Lower lobe of right lung (tissue), 2 donors: ENCODE measurements around the gene TP53AIP1. TPM values are rescaled to one million over a fixed set of nuclear protein-coding genes. Genes with fewer than 3 reads are reported as not detected.
"Not testable (repeated sequence)": the region's sequence is repeated elsewhere in the genome, so short reads cannot be mapped to it uniquely, and the experiment has no call there.

Experiments
- ATAC-seq, 2 donors: fragments of 200-7000 bp; cut with Tn5 transposase; one replicate each; pipeline ENCODE4 v1.9.1; 2020 to 2022; ENCODE audit warnings: mild to moderate bottlenecking in 2 of 2, moderate library complexity in 2 of 2
- DNase-seq: peaks from one replicate; pipeline ENCODE4 v3.0.0-alpha.2; 2020
- H3K27ac ChIP-seq: fragments of 200-600 bp; one replicate; pipeline ENCODE4 v1.8.0; 2022
- H3K27me3 ChIP-seq: fragments of 200-600 bp; one replicate; pipeline ENCODE4 v1.8.0; 2022; ENCODE audit warnings: low read depth
- H3K36me3 ChIP-seq: fragments of 200-600 bp; one replicate; pipeline ENCODE4 v1.8.0; 2022; ENCODE audit warnings: mild to moderate bottlenecking
- H3K4me1 ChIP-seq: fragments of 200-600 bp; one replicate; pipeline ENCODE4 v1.8.0; 2022
- H3K4me3 ChIP-seq: fragments of 200-600 bp; one replicate; pipeline ENCODE4 v1.8.0; 2022; ENCODE audit warnings: mild to moderate bottlenecking
- H3K9me3 ChIP-seq: fragments of 200-600 bp; one replicate; pipeline ENCODE4 v1.8.0; 2022
- intact Hi-C: fragments of 100-400 bp; cut with DNase I; formaldehyde crosslinking; loops from one replicate; pipeline ENCODE4 v1.11.0; 2022
- total RNA-seq: library from RNA; stranded (reverse); fragmentation: NEBNext Ultra II Directional; extraction: Animal tissue kit (Norgen Biotek cat#: 25700); gene quantifications from one replicate; pipeline ENCODE4 v1.2.1, GENCODE V29; 2021
- TF ChIP-seq, protein P1 (sequence below): fragments of 200-600 bp; IDR thresholded peaks from one replicate; pipeline ENCODE4 v1.8.0; 2022; ENCODE audit warnings: antibody characterized with exemption, mild to moderate bottlenecking
- donor health status: DM: no; HTN: yes; CAD: no; lungs with severe emphysema.

Gene TP53AIP1
- total RNA-seq, 1 donor from 2014 or later: not detected

- no peak for DNase-seq
Measured at GRCh38 chr11:128924104-128924503, 18.6 kb downstream of the TP53AIP1 start.

GRCh38 chr11:128921793-128922192 is 20.9 kb downstream of the TP53AIP1 start:
- no peak for DNase-seq
- intact Hi-C loops: no loop called here

More at GRCh38 chr11:128924104-128924503, 18.6 kb downstream of the TP53AIP1 start:
- H3K27ac ChIP-seq: no peak overlapping the region
- H3K4me3 ChIP-seq: no peak overlapping the region
- no peaks in the 10 kb centered on the region for H3K36me3 ChIP-seq
- H3K9me3 ChIP-seq: no peaks in the 10 kb centered on the region
- no peaks in the 10 kb centered on the region for H3K27me3 ChIP-seq
- intact Hi-C loops: no loop called here
- H3K4me1 ChIP-seq: no peaks in the 10 kb centered on the region
- ATAC-seq: no peak
- TF ChIP-seq, protein P1, sequence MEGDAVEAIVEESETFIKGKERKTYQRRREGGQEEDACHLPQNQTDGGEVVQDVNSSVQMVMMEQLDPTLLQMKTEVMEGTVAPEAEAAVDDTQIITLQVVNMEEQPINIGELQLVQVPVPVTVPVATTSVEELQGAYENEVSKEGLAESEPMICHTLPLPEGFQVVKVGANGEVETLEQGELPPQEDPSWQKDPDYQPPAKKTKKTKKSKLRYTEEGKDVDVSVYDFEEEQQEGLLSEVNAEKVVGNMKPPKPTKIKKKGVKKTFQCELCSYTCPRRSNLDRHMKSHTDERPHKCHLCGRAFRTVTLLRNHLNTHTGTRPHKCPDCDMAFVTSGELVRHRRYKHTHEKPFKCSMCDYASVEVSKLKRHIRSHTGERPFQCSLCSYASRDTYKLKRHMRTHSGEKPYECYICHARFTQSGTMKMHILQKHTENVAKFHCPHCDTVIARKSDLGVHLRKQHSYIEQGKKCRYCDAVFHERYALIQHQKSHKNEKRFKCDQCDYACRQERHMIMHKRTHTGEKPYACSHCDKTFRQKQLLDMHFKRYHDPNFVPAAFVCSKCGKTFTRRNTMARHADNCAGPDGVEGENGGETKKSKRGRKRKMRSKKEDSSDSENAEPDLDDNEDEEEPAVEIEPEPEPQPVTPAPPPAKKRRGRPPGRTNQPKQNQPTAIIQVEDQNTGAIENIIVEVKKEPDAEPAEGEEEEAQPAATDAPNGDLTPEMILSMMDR: no peak

GRCh38 chr11:128920666-128921065 is 22.0 kb downstream of the TP53AIP1 start:
- intact Hi-C loops: no loop called here
- H3K4me3 ChIP-seq: no peak overlapping the region
- no peak for DNase-seq
- no peak overlapping the region for H3K27ac ChIP-seq
- H3K27me3 ChIP-seq: no peaks in the 10 kb centered on the region
- ATAC-seq: no peak
- TF ChIP-seq, protein P1: no peak
- H3K36me3 ChIP-seq: no peaks in the 10 kb centered on the region
- no peaks in the 10 kb centered on the region for H3K9me3 ChIP-seq
- no peaks in the 10 kb centered on the region for H3K4me1 ChIP-seq

More at GRCh38 chr11:128921793-128922192, 20.9 kb downstream of the TP53AIP1 start:
- Histone ChIP-seq H3K9me3 (no peaks in the 10 kb centered on the region), H3K4me3 (no peak overlapping the region), H3K27me3 (no peaks in the 10 kb centered on the region), H3K4me1 (no peaks in the 10 kb centered on the region), H3K36me3 (no peaks in the 10 kb centered on the region), H3K27ac (no peak overlapping the region)
- TF ChIP-seq, protein P1: no peak
- ATAC-seq: no peak

- ATAC-seq, intact Hi-C loops, H3K27ac ChIP-seq: not testable (repeated sequence)
Measured at GRCh38 chr11:128919635-128920034, 23.0 kb downstream of the TP53AIP1 start.

DNA sequence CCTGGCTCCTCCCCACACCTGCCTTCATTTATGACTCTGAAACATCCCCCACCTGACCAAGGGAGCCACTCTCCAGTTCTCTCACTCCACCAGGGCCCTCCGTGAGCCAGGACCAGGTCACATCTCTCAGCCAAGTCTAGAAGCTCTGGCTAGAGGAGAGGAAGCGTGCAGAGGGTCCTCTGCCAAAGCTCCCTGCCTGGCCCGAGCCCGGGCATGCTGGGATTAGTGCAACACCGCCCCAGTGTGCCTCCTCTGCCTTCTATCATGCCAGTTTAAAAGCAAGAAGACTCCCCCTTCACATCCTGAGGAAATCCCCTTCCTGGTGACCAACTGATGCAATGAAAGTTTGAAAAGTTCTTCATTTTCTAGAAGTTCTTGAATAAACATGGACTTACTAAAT is 23.5 kb downstream of the TP53AIP1 start:
- Histone ChIP-seq H3K4me3 (no peak overlapping the region), H3K4me1 (no peaks in the 10 kb centered on the region), H3K27me3 (no peaks in the 10 kb centered on the region), H3K36me3 (no peaks in the 10 kb centered on the region), H3K27ac (no peak overlapping the region), H3K9me3 (no peaks in the 10 kb centered on the region)
- TF ChIP-seq, protein P1: no peak
- intact Hi-C loops: no loop called here
- ATAC-seq: no peak
- DNase-seq: no peak

More at GRCh38 chr11:128919635-128920034, 23.0 kb downstream of the TP53AIP1 start:
- DNase-seq, H3K36me3 ChIP-seq, H3K27me3 ChIP-seq, H3K4me3 ChIP-seq, H3K9me3 ChIP-seq, H3K4me1 ChIP-seq: not testable (repeated sequence)

- ATAC-seq (no peak), DNase-seq (no peak)
- Histone ChIP-seq H3K4me3 (no peak overlapping the region), H3K36me3 (no peaks in the 10 kb centered on the region), H3K27ac (no peak overlapping the region), H3K4me1 (no peaks in the 10 kb centered on the region), H3K9me3 (no peaks in the 10 kb centered on the region), H3K27me3 (no peaks in the 10 kb centered on the region)
- intact Hi-C loops: no loop called here
- TF ChIP-seq, protein P1: no peak
Measured at GRCh38 chr11:128917144-128917724, 25.4 kb downstream of the TP53AIP1 start.
